HG03575 (cell line): Measurements from ENCODE around the gene PCBD2.
"Not testable (repeated sequence)": the region's sequence is repeated elsewhere in the genome, so short reads cannot be mapped to it uniquely, and the experiment has no call there.

Experiments
- ATAC-seq: cut with Tn5 transposase; IDR thresholded peaks from one replicate; pipeline ENCODE4 v1.9.1; 2021; ENCODE audit not compliant: unreplicated experiment, insufficient number of reproducible peaks, low FRiP score; ENCODE audit errors: extremely low read depth

PCBD2 gene

DNA sequence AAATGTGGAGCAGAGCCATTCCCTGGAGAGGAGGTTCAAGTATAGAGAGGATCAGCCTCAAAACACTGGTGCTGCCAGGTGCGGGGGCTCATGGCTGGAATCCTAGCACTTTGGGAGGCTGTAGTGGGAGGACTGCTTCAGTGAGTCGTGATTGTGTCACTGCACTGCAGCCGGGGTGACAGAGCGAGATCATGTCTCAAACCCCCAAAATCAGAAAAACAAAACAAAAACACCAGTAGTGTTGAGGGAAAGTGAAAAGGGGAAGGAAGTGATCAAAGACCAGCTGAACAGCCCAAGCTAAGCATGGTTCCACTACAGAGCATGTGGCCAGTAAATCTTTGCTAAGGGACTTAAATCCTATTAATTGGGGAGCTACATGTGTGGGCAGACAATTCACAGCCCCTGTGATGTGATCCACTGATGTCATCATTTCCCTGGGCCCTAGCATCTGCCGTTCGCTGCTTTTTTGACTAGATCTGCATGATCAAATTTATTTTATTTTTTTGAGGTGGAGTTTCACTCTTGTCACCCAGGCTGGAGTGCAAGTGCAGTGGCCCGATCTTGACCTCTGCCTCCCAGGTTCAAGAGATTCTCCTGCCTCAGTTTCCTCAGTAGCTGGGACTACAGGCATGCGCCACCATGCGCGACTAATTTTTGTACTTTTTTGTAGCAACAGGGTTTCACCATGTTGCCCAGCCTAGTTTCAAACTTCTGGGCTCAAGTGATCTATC, 2.7 kb upstream of the PCBD2 start:
- ATAC-seq: no peak

DNA sequence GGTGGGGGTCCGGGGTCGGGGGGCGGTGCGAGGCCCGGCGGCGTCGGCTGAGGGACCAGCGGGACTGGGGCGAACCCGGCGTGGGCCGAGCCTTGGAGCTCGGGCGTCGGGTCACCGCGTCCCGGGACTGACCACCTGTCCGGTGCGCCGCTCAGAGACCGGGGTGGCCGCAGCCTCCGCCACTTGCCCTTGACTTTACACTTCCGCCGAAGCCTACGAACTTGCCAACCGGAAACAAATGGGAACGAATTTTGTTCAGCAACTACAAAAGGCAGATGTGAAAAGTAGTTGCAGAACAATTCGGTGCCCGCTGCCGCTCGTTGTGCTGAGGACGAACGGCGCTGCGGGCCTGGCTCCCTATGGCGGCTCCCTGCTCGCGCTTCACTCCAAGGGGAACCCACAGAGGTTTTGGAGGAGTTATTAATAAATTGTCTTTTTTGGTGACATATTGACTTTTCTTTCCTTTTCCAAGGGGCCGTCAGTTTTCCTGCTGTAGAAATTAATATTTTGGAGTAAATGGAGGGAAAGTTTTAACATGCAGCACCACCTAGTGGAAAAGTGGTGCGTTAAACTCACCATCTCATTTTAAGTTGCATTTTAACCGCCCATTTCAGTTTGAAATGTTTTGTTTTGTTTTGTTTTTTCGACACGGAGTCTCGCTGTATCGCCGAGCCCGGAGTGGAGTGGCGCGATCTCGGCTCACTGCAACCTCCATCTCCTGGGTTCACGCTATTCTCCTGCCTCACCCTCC, 490 bp downstream of the PCBD2 start:
- no peak for ATAC-seq

DNA sequence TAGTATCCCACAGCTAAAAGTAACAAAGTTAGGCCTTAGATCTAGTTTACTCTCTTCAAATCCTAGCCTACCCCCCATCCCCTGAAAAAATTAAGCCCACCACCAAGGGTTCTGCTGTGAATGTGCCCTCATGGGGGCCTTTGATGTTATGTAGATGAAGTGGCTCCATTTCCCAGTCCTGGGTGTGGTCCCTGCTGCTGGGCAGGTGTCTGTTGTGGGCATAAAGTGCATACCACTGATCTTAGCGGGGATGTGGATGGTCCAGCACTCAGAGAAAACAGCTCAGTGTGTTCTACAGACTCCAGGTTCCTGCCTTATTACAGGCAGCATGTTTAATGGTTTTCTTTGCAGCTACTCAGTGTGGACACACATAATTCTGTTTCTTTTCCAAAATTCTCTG, 1.9 kb downstream of the PCBD2 start:
- no peak for ATAC-seq

DNA sequence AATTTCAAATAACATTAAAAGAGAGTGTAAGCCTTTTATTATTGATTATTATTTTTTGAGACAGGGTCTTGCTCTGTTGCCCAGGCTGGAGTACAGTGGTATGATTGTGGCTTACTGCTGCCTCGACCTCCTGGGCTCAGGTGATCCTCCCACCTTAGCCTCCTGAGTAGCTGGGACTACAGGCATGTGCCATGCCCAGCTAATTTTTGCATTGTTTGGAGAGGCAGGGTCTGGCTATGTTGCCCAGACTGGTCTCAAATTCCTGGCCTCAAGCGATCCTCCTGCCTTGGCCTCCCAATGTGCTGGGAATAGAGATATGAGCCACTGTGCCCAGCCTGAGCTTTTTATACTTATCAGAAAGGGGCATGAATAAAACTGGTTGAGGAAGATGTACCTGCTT, 5.8 kb downstream of the PCBD2 start:
- not testable (repeated sequence) for ATAC-seq

- ATAC-seq: no peak
Measured at GRCh38 chr5:134911285-134912206, 6.6 kb downstream of the PCBD2 start.

GRCh38 chr5:134913254-134913653, 8.3 kb downstream of the PCBD2 start:
- no peak for ATAC-seq

- no peak for ATAC-seq
Measured at GRCh38 chr5:134913795-134914194, 8.9 kb downstream of the PCBD2 start.

GRCh38 chr5:134917070-134917815, 12.3 kb downstream of the PCBD2 start:
- ATAC-seq: no peak

GRCh38 chr5:134918861-134919260, 13.9 kb downstream of the PCBD2 start:
- no peak for ATAC-seq

- ATAC-seq: no peak
Measured at GRCh38 chr5:134920848-134921575, 16.1 kb downstream of the PCBD2 start.

GRCh38 chr5:134932508-134932907, 27.6 kb downstream of the PCBD2 start:
- ATAC-seq: no peak

DNA sequence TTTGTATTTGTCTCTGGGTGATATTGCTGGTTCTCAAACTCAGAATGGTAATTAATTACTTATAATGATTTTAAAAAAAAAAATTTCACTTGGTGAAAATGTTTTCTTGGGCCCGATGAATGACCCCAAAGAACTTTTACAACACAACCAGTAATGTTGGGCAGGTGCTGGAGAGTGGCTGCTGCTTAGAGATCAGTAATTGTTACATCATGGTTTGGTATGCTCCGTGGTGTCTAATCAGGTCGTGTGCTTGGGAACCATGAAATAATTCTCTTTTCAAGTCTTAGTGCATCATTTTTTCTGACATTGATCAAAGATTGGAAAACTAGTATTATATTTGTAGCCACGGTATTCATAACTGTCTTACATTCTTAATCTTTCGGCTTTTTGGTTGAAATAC, 29.3 kb downstream of the PCBD2 start:
- ATAC-seq: no peak

DNA sequence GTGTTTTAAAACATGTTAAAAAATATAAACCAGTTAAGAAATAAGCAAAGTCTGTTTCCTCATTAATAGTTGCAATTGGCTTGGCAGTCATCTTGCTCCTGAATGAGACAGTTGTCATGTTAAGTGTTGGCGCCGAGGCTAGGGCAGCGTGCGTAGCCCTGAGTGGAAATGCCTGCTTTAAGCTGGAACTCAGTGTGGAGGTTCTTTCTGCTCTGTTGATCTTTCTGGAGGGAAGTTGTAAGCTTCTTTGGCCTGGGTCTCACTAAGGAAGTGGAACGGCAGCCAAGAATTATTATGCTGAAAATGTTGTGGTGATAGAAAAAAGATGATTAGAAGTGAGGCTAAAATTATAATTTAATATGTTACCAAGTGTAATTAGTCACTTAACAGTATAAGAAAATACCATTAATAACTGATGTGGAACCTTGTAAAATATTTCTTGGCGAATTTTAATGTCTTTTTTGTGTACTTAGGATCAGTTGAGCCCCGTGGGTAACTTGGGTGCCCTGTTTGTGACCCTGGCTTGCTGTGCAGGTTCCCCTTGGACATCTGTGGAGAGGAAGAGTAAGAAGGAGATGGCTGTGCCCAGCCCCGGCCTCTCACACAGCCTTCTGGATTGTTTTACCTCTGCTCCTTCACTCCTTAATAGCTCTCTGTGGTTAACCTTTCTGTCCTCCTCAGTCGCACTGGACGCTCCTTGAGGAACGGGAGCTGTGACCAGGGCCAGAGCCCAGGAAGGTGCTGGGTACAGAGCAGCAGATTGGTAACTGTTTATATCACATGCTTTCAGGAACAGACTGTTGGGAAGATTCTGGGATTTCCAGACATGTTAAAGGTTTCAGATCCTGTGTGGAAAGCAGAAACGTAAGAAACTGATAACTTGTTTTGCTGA, 31.0 kb downstream of the PCBD2 start:
- no peak for ATAC-seq

DNA sequence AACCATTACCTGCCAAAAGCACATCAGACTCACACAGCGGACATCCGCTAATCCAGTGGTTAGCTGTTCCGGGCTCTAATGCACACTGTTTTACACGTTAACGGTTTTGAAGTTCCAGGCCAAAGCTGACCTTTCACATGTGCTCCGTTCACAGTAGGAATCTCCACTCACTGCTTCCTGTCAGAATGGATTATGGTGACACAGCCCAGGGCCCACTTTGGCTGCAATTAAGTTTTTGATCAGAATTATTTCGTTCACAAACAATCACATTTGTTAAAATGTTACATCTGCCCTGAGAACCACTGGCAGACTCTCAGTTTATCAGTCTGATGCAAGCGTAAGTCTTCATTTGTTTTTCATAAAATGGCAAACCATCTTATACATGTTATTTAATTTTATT, 32.6 kb downstream of the PCBD2 start:
- no peak for ATAC-seq

- no peak for ATAC-seq
Measured at GRCh38 chr5:134938030-134938429, 33.1 kb downstream of the PCBD2 start.

- ATAC-seq: no peak
Measured at GRCh38 chr5:134939500-134939899, 34.6 kb downstream of the PCBD2 start.

- no peak for ATAC-seq
Measured at GRCh38 chr5:134943547-134943946, 38.6 kb downstream of the PCBD2 start.
